Spleen (tissue), 11 donors: ENCODE data around the gene ACP3. TPM values are rescaled to one million over a fixed set of nuclear protein-coding genes. Genes with fewer than 3 reads are reported as not detected.
A peak's percentile ranks its signal among the peaks of the same experiment; 100 is the strongest.
"Not testable (repeated sequence)": the region's sequence is repeated elsewhere in the genome, so short reads cannot be mapped to it uniquely, and the experiment has no call there.

ENCODE experiments used
- DNase-seq: peaks from one replicate; pipeline ENCODE4 v3.0.0-alpha.2; 2020
- H3K27ac ChIP-seq, 8 donors: fragments of 200-600 bp; sonication (generic) in 7 of 8; 1 replicate in 4 of 8; 2 replicates in 4 of 8; pipeline versions ENCODE4 v1.5.0 to v1.8.0; 2016 to 2021; ENCODE audit warnings: inconsistent platforms in 4 of 8, mild to moderate bottlenecking in 4 of 8, moderate library complexity in 1 of 8
- H3K27me3 ChIP-seq, 7 donors: fragments of 200-600 bp; sonication (generic) in 6 of 7; replicated peaks in 1 of 7; 1 replicate in 4 of 7; 2 replicates in 3 of 7; pipeline versions ENCODE4 v1.5.0 to v1.8.0; 2016 to 2021; ENCODE audit warnings: inconsistent platforms in 3 of 7, mild to moderate bottlenecking in 1 of 7
- H3K36me3 ChIP-seq, 6 donors: fragments of 200-600 bp; sonication (generic) in 5 of 6; 1 replicate in 4 of 6; 2 replicates in 2 of 6; pipeline versions ENCODE4 v1.5.0 to v1.8.0; 2016 to 2021; ENCODE audit warnings: inconsistent platforms in 2 of 6
- H3K4me1 ChIP-seq, 6 donors: fragments of 200-600 bp; sonication (generic) in 5 of 6; 1 replicate in 3 of 6; 2 replicates in 3 of 6; pipeline versions ENCODE4 v1.5.0 to v1.8.0; 2016 to 2021; ENCODE audit warnings: inconsistent platforms in 3 of 6
- H3K4me3 ChIP-seq, 8 donors: fragments of 200-600 bp; sonication (generic) in 7 of 8; 1 replicate in 4 of 8; 2 replicates in 4 of 8; pipeline versions ENCODE4 v1.5.0 to v1.8.0; 2016 to 2021; ENCODE audit warnings: inconsistent platforms in 4 of 8, mild to moderate bottlenecking in 4 of 8, moderate library complexity in 2 of 8
- H3K9me3 ChIP-seq, 8 donors: fragments of 200-600 bp; sonication (generic) in 7 of 8; 1 replicate in 4 of 8; 2 replicates in 4 of 8; pipeline versions ENCODE4 v1.5.0 to v1.8.0; 2016 to 2021; ENCODE audit warnings: inconsistent platforms in 4 of 8
- CTCF ChIP-seq, 11 experiments: fragments of 200-600 bp in 7 of 11; fragments of 450-650 bp in 4 of 11; sonication (generic) in 4 of 11; IDR thresholded peaks in 8 of 11; conservative IDR thresholded peaks in 3 of 11; 1 replicate in 7 of 11; 2 replicates in 4 of 11; pipeline versions ENCODE4 v1.4.0 to v1.8.0; 2016 to 2021; ENCODE audit warnings: antibody characterized with exemption in 11 of 11, inconsistent platforms in 4 of 11, mild to moderate bottlenecking in 1 of 11
- POLR2A ChIP-seq, 3 donors: fragments of 450-650 bp; IDR thresholded peaks; one replicate each; pipeline ENCODE4 v1.5.1; 2017; ENCODE audit warnings: antibody characterized with exemption in 3 of 3, mild to moderate bottlenecking in 1 of 3
- POLR2AphosphoS5 ChIP-seq, 3 donors: sonication (generic); formaldehyde crosslinking; IDR thresholded peaks; one replicate each; pipeline ENCODE4 v1.5.1; 2017; ENCODE audit warnings: antibody characterized with exemption in 3 of 3
- WGBS, 5 donors: extraction: QIAGEN DNeasy Blood & Tissue Kit in 3 of 5; methylation state at CpG; one replicate each; pipeline versions ENCODE4 v1.1.5 to v1.1.7; 2013 to 2018; 5-methylcytosine and 5-hydroxymethylcytosine counted together
- intact Hi-C: fragments of 100-400 bp; cut with DNase I; formaldehyde crosslinking; loops from one replicate; pipeline ENCODE4 v1.15.0; 2023; ENCODE audit warnings: low total_unique reads
- polyA plus RNA-seq, 3 donors: library from polyadenylated mRNA; stranded (reverse); fragments of 200-250 nt; gene quantifications; one replicate each; pipeline ENCODE4 v1.2.1, GENCODE V29; 2013
- total RNA-seq, 7 donors: library from RNA; depleted of rRNA in 3 of 7; stranded (reverse); fragments of >200 nt in 3 of 7; fragmentation: NEBNext Ultra II Directional in 4 of 7; extraction: Animal tissue kit (Norgen Biotek cat#: 25700) in 4 of 7; gene quantifications; one replicate each; pipeline versions ENCODE4 v1.1.0 to v1.2.1, GENCODE V29; 2016 to 2021
- donor health status: healthy with polysubstance abuse.
- donor health status: DM: no; HTN: no; CAD: no; lungs with moderate emphysema.
- donor health status: DM: no; HTN: no; CAD: no.
- donor health status: Bipolar disorder and iron deficiency.
- donor health status: healthy.
- donor health status: DM: no; HTN: no; CAD: no.
- donor health status: DM: yes; HTN: yes; CAD: no.

Gene ACP3
- total and polyA plus RNA-seq, 10 donors: 0.09 to 16.3 (median 5.4) TPM

- H3K36me3 ChIP-seq: no peaks in the 10 kb centered on the region
- TF ChIP-seq POLR2A (IDR thresholded peaks at IDR 0.05): no peak
- no peak for TF ChIP-seq CTCF (IDR thresholded peaks at IDR 0.05 in 8 of 11, conservative IDR thresholded peaks at IDR 0.05 in 3 of 11)
- no peak for TF ChIP-seq POLR2AphosphoS5 (IDR thresholded peaks at IDR 0.05)
- no peak for DNase-seq
- H3K9me3 ChIP-seq: peaks cover 0 to 5% (median 0%) of the 10 kb centered on the region in 8 donors
- H3K27me3 ChIP-seq: peaks cover 0 to 35% (median 0%) of the 10 kb centered on the region in 7 donors
- intact Hi-C loops: no loop called here
- no peak overlapping the region for H3K27ac ChIP-seq
- H3K4me1 ChIP-seq: no peaks in the 10 kb centered on the region
- 38 to 82% (median 64%) methylated on average over 4 of the region's 4 CpGs for WGBS, 5 donors
- H3K4me3 ChIP-seq: no peak overlapping the region
Observed at GRCh38 chr3:132382267-132382666, 65.1 kb downstream of the ACP3 start.

GRCh38 chr3:132382688-132383194, 65.5 kb downstream of the ACP3 start:
- Histone ChIP-seq H3K4me3 (no peak overlapping the region), H3K9me3 (peaks cover 0 to 5% (median 0%) of the 10 kb centered on the region in 8 donors), H3K27ac (no peak overlapping the region), H3K36me3 (no peaks in the 10 kb centered on the region), H3K27me3 (peaks cover 0 to 30% (median 0%) of the 10 kb centered on the region in 7 donors), H3K4me1 (no peaks in the 10 kb centered on the region)
- TF ChIP-seq POLR2AphosphoS5 (IDR thresholded peaks at IDR 0.05): no peak
- no peak for TF ChIP-seq POLR2A (IDR thresholded peaks at IDR 0.05)
- no peak for TF ChIP-seq CTCF (IDR thresholded peaks at IDR 0.05 in 8 of 11, conservative IDR thresholded peaks at IDR 0.05 in 3 of 11)
- intact Hi-C loops: no loop called here
- no peak for DNase-seq

- Histone ChIP-seq H3K4me1 (no peaks in the 10 kb centered on the region), H3K27me3 (peaks cover 0 to 13% (median 0%) of the 10 kb centered on the region in 7 donors), H3K36me3 (no peaks in the 10 kb centered on the region), H3K9me3 (peaks cover 0 to 5% (median 0%) of the 10 kb centered on the region in 8 donors), H3K4me3 (no peak overlapping the region), H3K27ac (no peak overlapping the region)
- no peak for DNase-seq
- intact Hi-C loops: no loop called here
- 70 to 95% (median 90%) methylated on average over 8 of the region's 8 CpGs for WGBS, 5 donors
- TF ChIP-seq POLR2AphosphoS5 (IDR thresholded peaks at IDR 0.05): no peak
Observed at GRCh38 chr3:132386259-132386658, 69.1 kb downstream of the ACP3 start.

GRCh38 chr3:132392675-132393074, 75.5 kb downstream of the ACP3 start:
- H3K4me1 ChIP-seq, H3K4me3 ChIP-seq, H3K27me3 ChIP-seq, H3K27ac ChIP-seq, DNase-seq, H3K36me3 ChIP-seq, H3K9me3 ChIP-seq, intact Hi-C loops: not testable (repeated sequence)
- WGBS, 5 donors: 60 to 73% (median 62%) methylated on average over 1 of the region's 1 CpG

- 45 to 68% (median 62%) methylated on average over 2 of the region's 2 CpGs for WGBS, 5 donors
- Histone ChIP-seq H3K27me3 (no peaks in the 10 kb centered on the region), H3K36me3 (no peaks in the 10 kb centered on the region), H3K9me3 (peaks cover 0 to 10% (median 3%) of the 10 kb centered on the region in 8 donors), H3K4me1 (no peaks in the 10 kb centered on the region), H3K27ac (peak overlapping the region in 2 of 8 donors; percentile 50 to 56), H3K4me3 (no peak overlapping the region)
- intact Hi-C loops: no loop called here
- TF ChIP-seq POLR2AphosphoS5 (IDR thresholded peaks at IDR 0.05) (peak in 1 of 3 donors; percentile 63), POLR2A (IDR thresholded peaks at IDR 0.05) (no peak), CTCF (IDR thresholded peaks at IDR 0.05 in 8 of 11, conservative IDR thresholded peaks at IDR 0.05 in 3 of 11) (no peak)
- DNase-seq: no peak
Observed at GRCh38 chr3:132394320-132394719, 77.1 kb downstream of the ACP3 start.
